ENCODE data around the gene METTL25B. TPM values are rescaled to one million over a fixed set of nuclear protein-coding genes. Genes with fewer than 3 reads are reported as not detected.

The METTL25B gene
- total RNA-seq, 4 donors from 2014 or later, result 37.4 to 40.8 (median 39.0) TPM

DNA sequence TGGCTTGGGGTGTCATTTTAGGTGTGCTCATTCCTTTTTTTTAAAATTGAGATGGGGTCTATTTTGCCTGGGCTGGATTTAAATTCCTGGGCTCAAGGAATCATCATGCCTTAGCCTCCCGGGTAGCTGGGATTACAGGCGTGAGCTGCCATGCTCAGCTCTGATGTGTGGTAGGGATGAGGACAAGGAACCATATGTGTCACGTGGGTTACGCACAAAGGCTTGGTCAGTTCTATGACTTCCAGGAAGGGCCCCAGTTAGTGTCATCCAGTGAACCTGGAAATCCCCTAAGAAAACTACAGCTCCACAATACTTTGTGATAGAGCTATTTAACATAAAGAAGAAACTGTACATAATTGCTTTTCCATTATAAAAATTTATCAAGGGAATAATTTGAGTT, 6.7 kb upstream of the METTL25B start:
- no peak for DNase-seq
- H3K36me3 ChIP-seq, result peaks cover 0 to 33% (median 10%) of the 10 kb centered on the region in 4 donors
- in situ Hi-C loops (cut with MboI; ENCODE audit: low pct_ligation_motif_present in 1 of 4, low pct_unique_long_range_greater_than_20kb in 1 of 4, low sequenced_read_pairs in 3 of 4), result loop anchor here in 1 of 4 donors (5.0 kb wide), 1 partner anchor 34 kb away; no protein-coding TSS in a partner anchor

DNA sequence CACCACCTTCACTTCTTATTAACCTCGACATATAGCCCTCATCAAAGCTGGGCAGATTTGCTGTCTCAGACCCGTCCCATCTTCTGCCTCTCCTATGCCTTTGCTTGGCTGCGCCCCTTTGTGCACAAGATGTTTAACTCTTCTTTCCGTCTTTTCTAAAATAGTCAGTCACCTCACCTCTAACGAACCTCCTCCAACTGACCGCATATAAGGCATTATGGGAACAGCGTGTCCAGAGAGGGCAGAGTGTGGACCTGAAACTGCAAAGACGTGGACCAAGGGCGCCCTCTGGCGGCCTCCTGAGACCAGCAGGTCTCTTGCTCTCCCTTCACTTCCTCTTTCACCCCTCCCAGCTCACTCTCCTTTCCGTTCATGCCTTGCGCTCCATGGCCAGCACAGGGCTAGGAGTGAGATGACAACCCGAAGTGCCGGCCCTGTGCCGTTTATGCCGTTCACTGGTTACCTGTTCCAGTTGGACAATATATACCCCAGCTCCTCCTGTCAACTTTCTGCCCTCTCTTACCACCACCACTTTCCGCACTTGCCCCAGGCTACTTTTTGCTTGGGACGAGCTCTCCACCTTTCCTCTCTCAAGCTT, 2.5 kb upstream of the METTL25B start:
- in situ Hi-C loops (cut with MboI; ENCODE audit: low pct_ligation_motif_present in 1 of 4, low pct_unique_long_range_greater_than_20kb in 1 of 4, low sequenced_read_pairs in 3 of 4), result no loop called here
- 7 to 16% methylated on average over 11 to 18 of the region's 18 CpGs for WGBS, 2 donors (ENCODE audit: low coverage in 1 of 2)
- TF ChIP-seq EP300 (IDR thresholded peaks at IDR 0.05; ENCODE audit: low read depth) (no peak), POLR2AphosphoS5 (IDR thresholded peaks at IDR 0.05) (peak in 1 of 3 donors; percentile 23), POLR2A (IDR thresholded peaks at IDR 0.05) (no peak)
- TF ChIP-seq, protein P1, sequence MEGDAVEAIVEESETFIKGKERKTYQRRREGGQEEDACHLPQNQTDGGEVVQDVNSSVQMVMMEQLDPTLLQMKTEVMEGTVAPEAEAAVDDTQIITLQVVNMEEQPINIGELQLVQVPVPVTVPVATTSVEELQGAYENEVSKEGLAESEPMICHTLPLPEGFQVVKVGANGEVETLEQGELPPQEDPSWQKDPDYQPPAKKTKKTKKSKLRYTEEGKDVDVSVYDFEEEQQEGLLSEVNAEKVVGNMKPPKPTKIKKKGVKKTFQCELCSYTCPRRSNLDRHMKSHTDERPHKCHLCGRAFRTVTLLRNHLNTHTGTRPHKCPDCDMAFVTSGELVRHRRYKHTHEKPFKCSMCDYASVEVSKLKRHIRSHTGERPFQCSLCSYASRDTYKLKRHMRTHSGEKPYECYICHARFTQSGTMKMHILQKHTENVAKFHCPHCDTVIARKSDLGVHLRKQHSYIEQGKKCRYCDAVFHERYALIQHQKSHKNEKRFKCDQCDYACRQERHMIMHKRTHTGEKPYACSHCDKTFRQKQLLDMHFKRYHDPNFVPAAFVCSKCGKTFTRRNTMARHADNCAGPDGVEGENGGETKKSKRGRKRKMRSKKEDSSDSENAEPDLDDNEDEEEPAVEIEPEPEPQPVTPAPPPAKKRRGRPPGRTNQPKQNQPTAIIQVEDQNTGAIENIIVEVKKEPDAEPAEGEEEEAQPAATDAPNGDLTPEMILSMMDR (IDR thresholded peaks at IDR 0.05), result peak; percentile 92 to 96 (median 93)

More for the DNA sequence above, 6.7 kb upstream of the METTL25B start:
- no peak overlapping the region for H3K27ac ChIP-seq
- peaks cover 15 to 23% (median 22%) of the 10 kb centered on the region in 4 donors for H3K4me1 ChIP-seq
- no peaks in the 10 kb centered on the region for H3K9me3 ChIP-seq
- H3K4me3 ChIP-seq, result no peak overlapping the region
- no peaks in the 10 kb centered on the region for H3K27me3 ChIP-seq
- intact Hi-C loops (cut with DNase I; ENCODE audit: low total_unique reads), result no loop called here
- TF ChIP-seq, protein P1 (IDR thresholded peaks at IDR 0.05), result no peak
- TF ChIP-seq POLR2AphosphoS5 (IDR thresholded peaks at IDR 0.05), result no peak
- no peak for TF ChIP-seq POLR2A (IDR thresholded peaks at IDR 0.05)
- no peak for TF ChIP-seq EP300 (IDR thresholded peaks at IDR 0.05; ENCODE audit: low read depth)
- 69% methylated on average over 4 of the region's 4 CpGs; no CpG with 5 or more reads in 1 of the 2 donors for WGBS, 2 donors (ENCODE audit: low coverage in 1 of 2)

DNA sequence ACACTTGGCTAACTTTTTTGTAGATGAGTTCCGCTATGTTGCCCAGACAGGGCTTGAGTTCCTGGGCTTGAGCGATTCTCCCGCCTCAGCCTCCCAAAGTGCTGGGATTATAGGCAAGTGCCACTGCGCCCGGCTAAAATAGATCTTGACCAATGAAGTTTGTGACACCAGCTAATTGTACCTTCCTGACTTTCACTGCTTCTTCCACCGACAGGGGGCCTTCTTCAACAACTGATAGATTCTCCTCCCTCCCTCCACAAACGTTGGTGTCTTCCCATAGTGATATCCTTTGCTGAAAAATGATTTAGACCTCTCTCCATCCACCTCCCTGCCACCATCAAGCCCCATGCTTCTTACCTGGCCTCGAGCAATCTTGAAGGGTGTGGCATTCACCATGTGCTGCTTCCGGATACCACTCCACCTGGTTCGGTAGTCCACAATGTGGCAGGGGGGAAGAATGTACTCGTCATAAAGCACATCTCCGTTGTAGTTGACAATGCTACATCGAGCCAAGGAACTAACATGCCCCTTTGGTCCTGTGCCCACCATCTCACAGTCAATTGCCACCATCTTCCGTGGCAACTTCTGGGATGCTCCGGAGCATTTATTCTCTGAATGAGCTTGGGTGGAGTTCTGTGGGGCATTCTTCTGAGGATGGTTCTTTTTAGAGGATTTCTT, 1.6 kb upstream of the METTL25B start:
- Histone ChIP-seq H3K36me3 (peaks cover 0 to 26% (median 8%) of the 10 kb centered on the region in 4 donors), H3K9me3 (no peaks in the 10 kb centered on the region), H3K27me3 (no peaks in the 10 kb centered on the region), H3K4me1 (peaks cover 25 to 46% (median 38%) of the 10 kb centered on the region in 4 donors), H3K27ac (peak overlapping the region; percentile 42 to 98 (median 74)), H3K4me3 (peak overlapping the region in 2 of 4 donors; percentile 12 to 71)
- intact Hi-C loops (cut with DNase I; ENCODE audit: low total_unique reads) (no loop called here), in situ Hi-C loops (cut with MboI; ENCODE audit: low pct_ligation_motif_present in 1 of 4, low pct_unique_long_range_greater_than_20kb in 1 of 4, low sequenced_read_pairs in 3 of 4) (no loop called here)
- 40 to 45% methylated on average over 4 to 15 of the region's 15 CpGs for WGBS, 2 donors (ENCODE audit: low coverage in 1 of 2)
- DNase-seq, result peak; percentile 64
- TF ChIP-seq POLR2AphosphoS5 (IDR thresholded peaks at IDR 0.05) (no peak), EP300 (IDR thresholded peaks at IDR 0.05; ENCODE audit: low read depth) (no peak)
- TF ChIP-seq, protein P1 (IDR thresholded peaks at IDR 0.05), result peak; percentile 36 to 61 (median 42)

More for the DNA sequence above, 2.5 kb upstream of the METTL25B start:
- Histone ChIP-seq H3K27ac (peak overlapping the region; percentile 42 to 98 (median 74)), H3K9me3 (no peaks in the 10 kb centered on the region), H3K4me1 (peaks cover 25 to 46% (median 38%) of the 10 kb centered on the region in 4 donors), H3K27me3 (no peaks in the 10 kb centered on the region), H3K36me3 (peaks cover 0 to 32% (median 10%) of the 10 kb centered on the region in 4 donors), H3K4me3 (peak overlapping the region in 3 of 4 donors; percentile 10 to 71 (median 12))
- intact Hi-C loops (cut with DNase I; ENCODE audit: low total_unique reads), result loop anchor here (1.0 kb wide), 1 partner anchor 36 kb away; no protein-coding TSS in a partner anchor
- peak; percentile 91 for DNase-seq

DNA sequence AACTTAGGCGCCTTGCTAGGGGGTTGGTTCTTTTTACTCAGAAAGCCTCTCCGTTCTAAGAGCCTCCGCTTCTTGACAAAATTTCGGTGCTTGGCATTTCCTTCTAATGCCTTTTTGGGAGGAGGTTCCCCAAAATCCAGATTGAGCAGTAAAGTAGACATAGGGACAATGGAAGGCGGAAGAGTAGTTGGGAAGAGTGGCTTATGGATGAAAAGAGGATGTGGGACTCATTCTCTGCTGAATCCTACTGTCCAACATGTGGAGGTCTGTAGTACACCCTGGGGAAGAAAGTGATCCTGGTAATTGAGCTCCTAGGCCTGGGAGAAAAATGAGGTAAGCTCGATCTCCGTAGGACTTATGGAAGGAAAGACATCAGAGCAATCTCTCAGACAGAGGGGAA, 777 bp upstream of the METTL25B start:
- Histone ChIP-seq H3K4me1 (peaks cover 25 to 46% (median 38%) of the 10 kb centered on the region in 4 donors), H3K36me3 (peaks cover 0 to 22% (median 6%) of the 10 kb centered on the region in 4 donors), H3K9me3 (no peaks in the 10 kb centered on the region), H3K27ac (peak overlapping the region; percentile 89 to 98 (median 94)), H3K4me3 (peak overlapping the region; percentile 71 to 90 (median 75)), H3K27me3 (no peaks in the 10 kb centered on the region)
- TF ChIP-seq EP300 (IDR thresholded peaks at IDR 0.05; ENCODE audit: low read depth) (no peak), POLR2A (IDR thresholded peaks at IDR 0.05) (no peak), POLR2AphosphoS5 (IDR thresholded peaks at IDR 0.05) (no peak)
- TF ChIP-seq, protein P1 (IDR thresholded peaks at IDR 0.05), result no peak
- 41 to 55% methylated on average over 5 to 7 of the region's 7 CpGs for WGBS, 2 donors (ENCODE audit: low coverage in 1 of 2)
- no peak for DNase-seq
- in situ Hi-C loops (cut with MboI; ENCODE audit: low pct_ligation_motif_present in 1 of 4, low pct_unique_long_range_greater_than_20kb in 1 of 4, low sequenced_read_pairs in 3 of 4), result no loop called here
- intact Hi-C loops (cut with DNase I; ENCODE audit: low total_unique reads), result no loop called here

Measured in transverse colon (tissue), 4 donors.